Measurements from ENCODE around the gene ARL11. TPM values are rescaled to one million over a fixed set of nuclear protein-coding genes. Genes with fewer than 3 reads are reported as not detected.
"Not testable (repeated sequence)": the region's sequence is repeated elsewhere in the genome, so short reads cannot be mapped to it uniquely, and the experiment has no call there.

Gene ARL11
- total RNA-seq, 1 experiment from 2014 or later: 0.35 TPM

- TF ChIP-seq ZNF219 (CRISPR knock-in tag; IDR thresholded peaks at IDR 0.05; ENCODE audit: borderline replicate concordance) (no peak), ELF4 (CRISPR knock-in tag; IDR thresholded peaks at IDR 0.05; ENCODE audit: low read depth) (no peak), ARID4B (CRISPR knock-in tag; IDR thresholded peaks at IDR 0.05; ENCODE audit: borderline replicate concordance) (no peak), ERG (CRISPR knock-in tag; IDR thresholded peaks at IDR 0.05) (no peak), ZMAT4 (CRISPR knock-in tag; IDR thresholded peaks at IDR 0.05) (no peak), OVOL2 (CRISPR knock-in tag; IDR thresholded peaks at IDR 0.05; ENCODE audit: borderline replicate concordance) (no peak), FOXK1 (CRISPR knock-in tag; IDR thresholded peaks at IDR 0.05) (no peak), USF1 (CRISPR knock-in tag; IDR thresholded peaks at IDR 0.05) (no peak), ZNF396 (CRISPR knock-in tag; IDR thresholded peaks at IDR 0.05; ENCODE audit: borderline replicate concordance) (no peak)
- Mint-ChIP-seq H3K4me3 (no peak overlapping the region), H3K36me3 (no peaks in the 10 kb centered on the region), H3K4me1 (no peaks in the 10 kb centered on the region), H3K27me3 (ENCODE audit: low read depth) (no peaks in the 10 kb centered on the region), H3K9me3 (peaks cover 11% of the 10 kb centered on the region), H3K27ac (no peak overlapping the region)
- ChIA-PET CTCF (no interaction called here), POLR2A (no interaction called here)
- ATAC-seq: no peak
- no peak for DNase-seq (ENCODE audit: low spot score)
Observed at GRCh38 chr13:49597043-49597641, 31.2 kb upstream of the ARL11 start.

- no peak overlapping the region for H3K4me3 Mint-ChIP-seq
- ChIA-PET POLR2A (no interaction called here), CTCF (interaction anchor here (0.8 kb wide), 1 partner anchor 48 kb away, joined by 3 read pairs; no protein-coding TSS in a partner anchor)
- ATAC-seq (no peak), DNase-seq (ENCODE audit: low spot score) (no peak)
- H3K36me3 Mint-ChIP-seq: no peaks in the 10 kb centered on the region
- no peaks in the 10 kb centered on the region for H3K27me3 Mint-ChIP-seq (ENCODE audit: low read depth)
- H3K27ac Mint-ChIP-seq: no peak overlapping the region
- H3K9me3 Mint-ChIP-seq: no peaks in the 10 kb centered on the region
- TF ChIP-seq FOXJ3 (CRISPR knock-in tag; IDR thresholded peaks at IDR 0.05; ENCODE audit: borderline replicate concordance): no peak
- no peak for TF ChIP-seq ZSCAN18 (CRISPR knock-in tag; IDR thresholded peaks at IDR 0.05)
- TF ChIP-seq ZNF396 (CRISPR knock-in tag; IDR thresholded peaks at IDR 0.05; ENCODE audit: borderline replicate concordance): no peak
- no peak for TF ChIP-seq NR2C2 (CRISPR knock-in tag; IDR thresholded peaks at IDR 0.05)
- no peak for TF ChIP-seq CREM (CRISPR knock-in tag; IDR thresholded peaks at IDR 0.05)
- no peak for TF ChIP-seq STAT6 (CRISPR knock-in tag; conservative IDR thresholded peaks at IDR 0.05; ENCODE audit: low read depth)
- TF ChIP-seq AR (CRISPR knock-in tag; IDR thresholded peaks at IDR 0.05): no peak
- H3K4me1 Mint-ChIP-seq: 0 out of 2 replicates have a peak, but pooled peaks cover 2% of the 10 kb centered on the region
Observed at GRCh38 chr13:49602005-49602404, 26.3 kb upstream of the ARL11 start.

GRCh38 chr13:49602615-49603014, 25.7 kb upstream of the ARL11 start:
- H3K4me1 Mint-ChIP-seq; H3K9me3 Mint-ChIP-seq; H3K4me3 Mint-ChIP-seq; ATAC-seq; H3K27ac Mint-ChIP-seq; DNase-seq (ENCODE audit: low spot score); H3K27me3 Mint-ChIP-seq (ENCODE audit: low read depth); H3K36me3 Mint-ChIP-seq: not testable (repeated sequence)
- ChIA-PET CTCF (interaction anchor here (0.8 kb wide), 1 partner anchor 47 kb away, joined by 3 read pairs; no protein-coding TSS in a partner anchor), POLR2A (interaction anchor here (0.7 kb wide), 1 partner anchor 1115 kb away, joined by 4 read pairs; no protein-coding TSS in a partner anchor)

Data from WTC11 (cell line).